ENCODE results near the gene FAM181A.

FAM181A gene

DNA sequence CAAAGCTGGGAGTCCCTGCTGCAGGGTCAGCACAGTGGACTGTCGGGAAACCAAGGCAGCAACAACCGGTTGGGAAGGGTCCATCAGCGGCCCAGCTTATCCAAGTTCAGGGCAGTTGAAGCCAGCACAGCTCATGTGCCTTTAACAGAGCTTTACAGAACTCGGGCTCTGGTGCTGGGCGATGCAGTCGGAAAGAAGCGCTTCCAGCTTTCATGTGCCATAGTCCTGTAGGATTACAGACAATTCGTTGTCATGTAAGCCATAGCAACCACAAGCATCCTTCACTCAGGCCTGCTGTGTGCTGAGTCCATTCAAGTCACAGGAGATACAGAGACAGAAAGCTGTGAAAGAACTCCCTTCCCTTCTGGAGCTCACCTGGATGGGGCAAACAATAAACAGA, 3.5 kb upstream of the FAM181A start:
- H3K9me3 ChIP-seq (ENCODE audit: control insufficient read depth, low read depth, low read length), result no peaks in the 10 kb centered on the region
- no peak overlapping the region for H3K27ac ChIP-seq (ENCODE audit: low read length)
- no peak overlapping the region for H3K4me3 ChIP-seq (ENCODE audit: low read length)
- H3K9ac ChIP-seq (ENCODE audit: low read length), result no peak overlapping the region
- H3K36me3 ChIP-seq (ENCODE audit: control insufficient read depth, low read depth, low read length), result no peaks in the 10 kb centered on the region
- H3K27me3 ChIP-seq (ENCODE audit: control insufficient read depth, insufficient read depth, low read length), result no peaks in the 10 kb centered on the region
- H3K4me1 ChIP-seq (ENCODE audit: control insufficient read depth, low read depth, low read length), result no peaks in the 10 kb centered on the region

DNA sequence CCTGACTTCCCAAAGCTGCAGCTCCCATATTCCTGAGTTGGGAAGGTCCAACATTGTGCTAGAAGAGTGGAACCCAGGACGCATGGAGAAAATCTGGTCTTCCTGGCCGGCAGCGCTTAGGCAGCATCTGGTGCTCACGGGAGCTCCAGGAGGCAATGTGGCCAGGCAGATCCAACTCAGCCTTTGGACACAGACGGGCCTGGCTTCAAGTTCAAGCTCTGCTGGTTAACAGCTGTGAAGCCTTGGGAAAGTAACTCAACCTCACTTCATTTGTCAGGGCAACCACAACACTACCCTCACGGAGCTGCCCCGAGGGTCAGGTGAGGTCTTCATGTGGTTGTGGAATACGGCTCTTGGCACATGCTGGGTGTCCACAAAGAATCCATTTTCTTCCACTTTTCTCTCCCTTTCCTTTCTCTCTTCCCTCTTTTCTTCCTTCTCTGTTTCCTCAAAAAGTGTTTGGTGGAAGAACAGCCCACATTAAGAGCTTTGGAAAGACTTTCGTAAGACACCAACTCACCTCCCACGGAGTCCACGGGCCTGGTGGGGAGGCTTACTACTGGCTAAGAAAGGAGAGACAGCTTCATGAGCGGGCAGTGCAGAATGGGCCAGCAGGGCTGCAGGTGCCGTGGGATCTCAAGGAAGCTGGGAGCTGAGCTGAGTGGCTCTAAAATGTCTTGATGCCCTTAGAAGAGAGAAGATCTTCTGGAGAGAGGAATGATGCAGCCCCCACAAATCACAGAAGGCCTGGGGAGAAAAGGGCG, 2.4 kb upstream of the FAM181A start:
- Histone ChIP-seq H3K27ac (ENCODE audit: low read length) (no peak overlapping the region), H3K9me3 (ENCODE audit: control insufficient read depth, low read depth, low read length) (no peaks in the 10 kb centered on the region), H3K4me3 (ENCODE audit: low read length) (no peak overlapping the region), H3K9ac (ENCODE audit: low read length) (no peak overlapping the region), H3K4me1 (ENCODE audit: control insufficient read depth, low read depth, low read length) (no peaks in the 10 kb centered on the region), H3K36me3 (ENCODE audit: control insufficient read depth, low read depth, low read length) (no peaks in the 10 kb centered on the region), H3K27me3 (ENCODE audit: control insufficient read depth, insufficient read depth, low read length) (no peaks in the 10 kb centered on the region)

DNA sequence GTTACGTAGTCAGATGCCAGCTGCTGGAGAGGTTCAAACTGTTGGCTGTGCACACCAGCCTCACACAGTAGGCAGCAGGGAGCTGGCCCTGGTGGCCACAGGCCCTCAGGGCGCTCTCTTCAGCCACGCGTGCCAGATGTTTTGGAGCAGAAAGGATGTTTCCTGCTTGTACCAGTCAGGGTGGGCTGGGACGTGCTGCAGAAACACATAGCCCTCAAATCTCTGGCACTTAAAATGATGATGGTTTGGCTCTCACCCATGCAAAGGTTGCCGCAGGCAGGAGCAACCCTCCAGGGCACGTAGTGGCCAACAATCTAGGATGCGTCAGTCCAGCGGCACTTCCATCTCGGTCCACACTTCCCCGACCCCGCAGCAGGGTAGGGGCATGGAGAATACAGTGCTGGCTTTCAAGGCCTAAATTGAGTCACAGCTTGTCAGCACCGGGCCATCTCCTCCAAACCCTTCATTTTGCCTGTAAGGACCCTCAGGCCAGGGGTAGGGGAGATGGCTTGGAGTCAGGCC, 1.7 kb upstream of the FAM181A start:
- Histone ChIP-seq H3K4me1 (ENCODE audit: control insufficient read depth, low read depth, low read length) (no peaks in the 10 kb centered on the region), H3K27ac (ENCODE audit: low read length) (no peak overlapping the region), H3K9ac (ENCODE audit: low read length) (no peak overlapping the region), H3K27me3 (ENCODE audit: control insufficient read depth, insufficient read depth, low read length) (no peaks in the 10 kb centered on the region), H3K4me3 (ENCODE audit: low read length) (no peak overlapping the region), H3K9me3 (ENCODE audit: control insufficient read depth, low read depth, low read length) (no peaks in the 10 kb centered on the region), H3K36me3 (ENCODE audit: control insufficient read depth, low read depth, low read length) (no peaks in the 10 kb centered on the region)

DNA sequence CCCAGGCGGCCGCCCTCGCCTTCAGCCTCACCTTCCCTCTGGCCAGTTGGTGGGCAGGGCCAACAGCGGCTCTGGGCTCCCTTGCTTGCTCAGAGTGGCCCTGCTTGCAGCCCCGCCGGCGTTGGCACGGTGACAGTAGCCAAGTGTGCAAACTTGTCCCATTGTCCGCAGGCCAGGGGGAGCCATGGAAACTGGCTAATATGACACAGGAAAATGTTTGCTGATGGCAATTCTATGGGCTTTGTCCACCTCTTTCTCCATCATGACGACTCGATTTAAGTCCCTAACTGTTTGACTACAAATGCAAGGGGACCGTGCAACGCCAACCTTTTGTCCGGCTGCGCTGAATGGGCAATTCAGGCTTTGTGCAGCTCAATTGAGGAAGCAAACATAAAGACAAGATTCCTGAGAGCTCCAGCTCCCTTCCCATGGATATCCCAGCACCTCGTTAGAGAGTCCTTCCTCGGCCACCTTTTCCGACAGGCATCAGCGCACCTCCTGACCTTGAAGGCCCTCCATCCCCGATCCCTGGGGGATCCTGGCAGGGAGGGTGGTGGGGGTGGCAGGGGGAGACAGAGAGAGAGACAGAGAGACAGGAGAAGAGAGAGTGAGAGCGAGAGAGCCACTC, 785 bp upstream of the FAM181A start:
- Histone ChIP-seq H3K9ac (ENCODE audit: low read length) (no peak overlapping the region), H3K36me3 (ENCODE audit: control insufficient read depth, low read depth, low read length) (no peaks in the 10 kb centered on the region), H3K27ac (ENCODE audit: low read length) (no peak overlapping the region), H3K9me3 (ENCODE audit: control insufficient read depth, low read depth, low read length) (no peaks in the 10 kb centered on the region), H3K4me1 (ENCODE audit: control insufficient read depth, low read depth, low read length) (no peaks in the 10 kb centered on the region), H3K4me3 (ENCODE audit: low read length) (no peak overlapping the region), H3K27me3 (ENCODE audit: control insufficient read depth, insufficient read depth, low read length) (no peaks in the 10 kb centered on the region)

DNA sequence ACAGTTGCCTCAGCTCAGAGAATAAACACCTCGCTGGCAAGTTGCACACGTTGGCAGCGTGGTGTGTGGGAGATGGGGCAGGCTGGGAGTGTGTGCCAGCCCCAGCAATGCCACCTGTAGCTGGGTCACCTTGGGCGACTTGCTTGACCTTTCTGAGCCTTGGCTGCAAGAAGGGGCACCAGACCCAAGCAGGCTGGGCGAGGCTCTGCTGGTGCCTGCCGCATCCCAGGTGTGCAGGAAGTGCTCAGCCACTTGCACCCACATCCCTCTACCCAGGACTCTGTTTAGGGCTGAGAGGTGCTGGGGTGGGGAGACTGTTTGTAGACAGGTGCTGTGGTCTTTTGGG, 629 bp downstream of the FAM181A start:
- Histone ChIP-seq H3K4me3 (ENCODE audit: low read length) (no peak overlapping the region), H3K9ac (ENCODE audit: low read length) (no peak overlapping the region), H3K36me3 (ENCODE audit: control insufficient read depth, low read depth, low read length) (no peaks in the 10 kb centered on the region), H3K4me1 (ENCODE audit: control insufficient read depth, low read depth, low read length) (no peaks in the 10 kb centered on the region), H3K27me3 (ENCODE audit: control insufficient read depth, insufficient read depth, low read length) (no peaks in the 10 kb centered on the region), H3K27ac (ENCODE audit: low read length) (no peak overlapping the region), H3K9me3 (ENCODE audit: control insufficient read depth, low read depth, low read length) (no peaks in the 10 kb centered on the region)

DNA sequence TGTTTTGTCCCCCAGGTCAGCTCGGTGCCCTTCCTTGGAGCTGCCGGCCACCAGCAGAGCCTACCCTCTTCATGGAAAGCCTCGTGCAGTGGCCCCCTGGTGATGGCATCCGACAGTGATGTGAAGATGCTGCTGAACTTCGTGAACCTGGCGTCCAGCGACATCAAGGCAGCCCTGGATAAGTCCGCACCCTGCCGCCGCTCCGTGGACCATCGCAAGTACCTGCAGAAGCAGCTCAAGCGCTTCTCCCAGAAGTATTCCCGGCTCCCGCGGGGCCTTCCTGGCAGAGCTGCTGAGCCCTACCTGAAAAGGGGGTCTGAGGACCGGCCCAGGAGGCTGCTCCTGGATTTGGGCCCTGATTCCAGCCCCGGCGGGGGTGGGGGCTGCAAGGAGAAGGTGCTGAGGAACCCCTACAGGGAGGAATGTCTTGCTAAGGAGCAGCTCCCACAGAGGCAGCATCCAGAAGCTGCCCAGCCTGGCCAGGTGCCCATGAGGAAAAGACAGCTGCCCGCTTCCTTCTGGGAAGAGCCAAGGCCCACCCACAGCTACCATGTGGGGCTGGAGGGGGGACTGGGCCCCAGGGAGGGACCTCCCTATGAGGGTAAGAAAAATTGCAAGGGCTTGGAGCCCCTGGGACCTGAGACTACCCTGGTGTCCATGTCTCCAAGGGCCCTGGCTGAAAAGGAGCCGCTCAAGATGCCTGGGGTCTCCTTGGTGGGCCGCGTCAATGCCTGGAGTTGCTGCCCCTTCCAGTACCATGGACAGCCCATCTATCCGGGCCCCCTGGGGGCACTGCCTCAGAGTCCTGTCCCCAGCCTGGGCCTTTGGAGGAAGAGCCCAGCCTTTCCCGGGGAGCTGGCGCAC, 1.3 kb downstream of the FAM181A start:
- Histone ChIP-seq H3K4me1 (ENCODE audit: control insufficient read depth, low read depth, low read length) (no peaks in the 10 kb centered on the region), H3K27me3 (ENCODE audit: control insufficient read depth, insufficient read depth, low read length) (no peaks in the 10 kb centered on the region), H3K9me3 (ENCODE audit: control insufficient read depth, low read depth, low read length) (no peaks in the 10 kb centered on the region), H3K4me3 (ENCODE audit: low read length) (no peak overlapping the region), H3K9ac (ENCODE audit: low read length) (no peak overlapping the region), H3K27ac (ENCODE audit: low read length) (no peak overlapping the region), H3K36me3 (ENCODE audit: control insufficient read depth, low read depth, low read length) (no peaks in the 10 kb centered on the region)

DNA sequence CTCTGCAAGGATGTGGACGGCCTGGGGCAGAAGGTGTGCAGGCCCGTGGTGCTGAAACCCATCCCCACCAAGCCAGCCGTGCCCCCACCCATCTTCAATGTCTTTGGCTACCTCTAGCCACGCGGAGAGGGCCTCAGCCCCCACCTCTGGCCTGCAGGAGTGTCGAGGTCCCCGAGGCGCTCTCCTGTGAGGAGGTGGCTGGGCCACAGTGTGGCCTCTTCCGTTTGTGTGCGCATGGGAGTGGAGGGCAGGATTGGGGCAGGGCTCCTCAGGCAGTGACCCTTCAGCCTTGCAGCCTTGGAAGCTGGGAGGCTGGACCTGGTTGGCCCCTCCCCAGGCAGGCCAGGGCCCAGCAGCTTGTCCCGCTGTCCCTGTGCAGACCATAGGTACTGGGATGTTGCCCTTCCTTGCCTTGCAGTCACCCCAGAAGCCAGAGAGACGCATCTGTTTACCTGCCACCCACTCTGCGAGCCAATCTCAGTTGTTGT, 1.9 kb downstream of the FAM181A start:
- H3K9me3 ChIP-seq (ENCODE audit: control insufficient read depth, low read depth, low read length), result no peaks in the 10 kb centered on the region
- H3K9ac ChIP-seq (ENCODE audit: low read length), result no peak overlapping the region
- no peaks in the 10 kb centered on the region for H3K27me3 ChIP-seq (ENCODE audit: control insufficient read depth, insufficient read depth, low read length)

DNA sequence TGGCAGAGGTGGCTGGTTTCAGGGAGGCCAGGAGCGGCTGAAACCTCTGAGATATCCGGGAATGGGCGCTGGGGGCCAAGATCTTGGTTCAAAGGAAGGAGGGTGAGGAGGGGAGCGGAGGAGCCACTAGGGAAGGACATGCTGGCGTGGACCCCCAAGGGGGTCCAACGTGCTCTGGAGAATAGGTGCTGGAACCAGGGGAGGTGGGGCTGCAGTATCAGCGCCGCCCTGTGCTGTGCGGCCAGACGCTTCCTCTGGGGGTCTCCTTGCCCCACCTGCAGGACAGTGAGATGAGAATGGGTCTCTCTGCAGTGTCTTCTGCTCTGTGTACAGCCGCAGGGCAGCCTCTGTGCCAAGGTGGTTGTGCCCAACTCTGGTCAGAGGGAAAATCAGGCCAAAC, 2.5 kb downstream of the FAM181A start:
- Histone ChIP-seq H3K4me1 (ENCODE audit: control insufficient read depth, low read depth, low read length) (no peaks in the 10 kb centered on the region), H3K9ac (ENCODE audit: low read length) (no peak overlapping the region), H3K27ac (ENCODE audit: low read length) (no peak overlapping the region), H3K9me3 (ENCODE audit: control insufficient read depth, low read depth, low read length) (no peaks in the 10 kb centered on the region), H3K4me3 (ENCODE audit: low read length) (no peak overlapping the region), H3K27me3 (ENCODE audit: control insufficient read depth, insufficient read depth, low read length) (no peaks in the 10 kb centered on the region), H3K36me3 (ENCODE audit: control insufficient read depth, low read depth, low read length) (no peaks in the 10 kb centered on the region)

More for the DNA sequence above, 1.9 kb downstream of the FAM181A start:
- no peak overlapping the region for H3K4me3 ChIP-seq (ENCODE audit: low read length)
- no peaks in the 10 kb centered on the region for H3K36me3 ChIP-seq (ENCODE audit: control insufficient read depth, low read depth, low read length)
- H3K4me1 ChIP-seq (ENCODE audit: control insufficient read depth, low read depth, low read length), result no peaks in the 10 kb centered on the region
- no peak overlapping the region for H3K27ac ChIP-seq (ENCODE audit: low read length)

DNA sequence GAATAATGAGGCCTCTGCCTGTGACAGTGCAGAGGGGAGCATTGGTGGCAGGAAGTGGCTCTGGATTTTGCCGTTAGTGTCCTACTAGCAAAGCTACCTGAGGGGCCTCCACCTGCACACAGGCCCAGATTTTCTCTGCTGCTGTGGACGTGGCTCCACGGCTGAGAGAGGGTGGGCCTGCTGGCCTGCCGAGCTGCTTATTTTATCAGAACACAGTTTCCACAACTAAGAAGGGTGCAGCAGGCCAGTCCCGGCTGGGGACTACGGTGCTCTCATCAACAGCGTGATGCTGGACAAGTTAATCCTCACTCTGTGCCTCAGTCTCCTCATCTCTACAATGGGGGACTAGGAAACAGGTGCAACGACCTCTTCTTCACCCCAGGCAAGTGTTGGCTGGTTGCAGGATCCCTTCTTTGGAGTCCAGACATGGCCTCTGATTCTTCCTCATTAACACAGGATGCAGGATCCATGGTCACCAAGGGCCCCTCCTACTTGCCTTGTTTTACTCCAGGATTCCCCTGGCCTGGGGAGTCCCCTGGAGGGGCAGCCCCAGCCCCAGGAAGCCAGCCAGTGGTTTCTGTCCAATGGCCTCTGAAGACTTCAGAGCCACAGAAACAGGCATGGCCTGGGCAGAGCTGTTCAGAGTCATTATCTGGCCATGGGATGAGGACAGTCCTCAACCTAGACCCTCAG, 3.3 kb downstream of the FAM181A start:
- Histone ChIP-seq H3K27ac (ENCODE audit: low read length) (no peak overlapping the region), H3K9me3 (ENCODE audit: control insufficient read depth, low read depth, low read length) (no peaks in the 10 kb centered on the region), H3K4me3 (ENCODE audit: low read length) (no peak overlapping the region), H3K4me1 (ENCODE audit: control insufficient read depth, low read depth, low read length) (no peaks in the 10 kb centered on the region), H3K36me3 (ENCODE audit: control insufficient read depth, low read depth, low read length) (no peaks in the 10 kb centered on the region), H3K9ac (ENCODE audit: low read length) (no peak overlapping the region), H3K27me3 (ENCODE audit: control insufficient read depth, insufficient read depth, low read length) (no peaks in the 10 kb centered on the region)

DNA sequence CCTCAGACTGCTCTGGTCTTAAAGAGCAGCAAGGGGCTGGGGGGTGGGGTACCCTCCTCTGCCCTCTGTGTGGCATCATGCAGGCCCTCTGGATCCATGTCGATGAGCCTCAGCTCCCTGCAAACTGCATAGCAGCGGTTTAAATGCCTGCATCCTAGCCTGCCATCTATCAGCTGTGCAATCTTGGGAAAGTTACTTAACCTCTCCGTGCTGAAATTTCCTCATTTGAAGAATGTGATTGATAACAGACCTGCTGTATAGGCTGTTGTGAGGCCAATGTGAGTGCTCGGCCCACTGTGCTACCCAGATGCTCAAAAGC, 3.8 kb downstream of the FAM181A start:
- no peak overlapping the region for H3K27ac ChIP-seq (ENCODE audit: low read length)
- H3K9me3 ChIP-seq (ENCODE audit: control insufficient read depth, low read depth, low read length), result no peaks in the 10 kb centered on the region
- H3K36me3 ChIP-seq (ENCODE audit: control insufficient read depth, low read depth, low read length), result no peaks in the 10 kb centered on the region
- no peaks in the 10 kb centered on the region for H3K27me3 ChIP-seq (ENCODE audit: control insufficient read depth, insufficient read depth, low read length)
- no peaks in the 10 kb centered on the region for H3K4me1 ChIP-seq (ENCODE audit: control insufficient read depth, low read depth, low read length)
- H3K9ac ChIP-seq (ENCODE audit: low read length), result no peak overlapping the region
- H3K4me3 ChIP-seq (ENCODE audit: low read length), result no peak overlapping the region

DNA sequence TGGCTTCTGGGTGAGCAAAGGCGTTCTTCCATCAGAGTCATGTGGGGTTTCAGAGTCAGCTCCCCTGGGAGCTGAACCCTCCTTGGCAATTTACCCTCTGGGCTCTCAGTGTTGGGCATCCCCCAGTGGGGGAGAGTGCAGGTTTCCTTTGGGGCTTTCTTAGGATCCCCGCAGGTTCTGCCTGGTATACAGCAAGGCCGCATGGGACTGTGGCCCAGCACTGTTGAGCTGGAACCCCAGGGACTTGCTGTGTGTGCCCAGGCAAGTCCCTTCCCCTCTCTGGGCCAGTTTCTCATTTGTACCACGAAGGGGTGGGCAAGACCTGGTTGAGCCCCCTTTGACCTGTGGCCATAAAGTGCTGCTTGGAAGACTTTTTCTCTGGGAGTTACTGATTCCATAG, 5.5 kb downstream of the FAM181A start:
- Histone ChIP-seq H3K4me3 (ENCODE audit: low read length) (no peak overlapping the region), H3K9me3 (ENCODE audit: control insufficient read depth, low read depth, low read length) (no peaks in the 10 kb centered on the region), H3K9ac (ENCODE audit: low read length) (no peak overlapping the region), H3K27me3 (ENCODE audit: control insufficient read depth, insufficient read depth, low read length) (no peaks in the 10 kb centered on the region), H3K36me3 (ENCODE audit: control insufficient read depth, low read depth, low read length) (no peaks in the 10 kb centered on the region), H3K27ac (ENCODE audit: low read length) (no peak overlapping the region), H3K4me1 (ENCODE audit: control insufficient read depth, low read depth, low read length) (no peaks in the 10 kb centered on the region)
